ENCODE measurements around the gene SCTR.

The SCTR gene

DNA sequence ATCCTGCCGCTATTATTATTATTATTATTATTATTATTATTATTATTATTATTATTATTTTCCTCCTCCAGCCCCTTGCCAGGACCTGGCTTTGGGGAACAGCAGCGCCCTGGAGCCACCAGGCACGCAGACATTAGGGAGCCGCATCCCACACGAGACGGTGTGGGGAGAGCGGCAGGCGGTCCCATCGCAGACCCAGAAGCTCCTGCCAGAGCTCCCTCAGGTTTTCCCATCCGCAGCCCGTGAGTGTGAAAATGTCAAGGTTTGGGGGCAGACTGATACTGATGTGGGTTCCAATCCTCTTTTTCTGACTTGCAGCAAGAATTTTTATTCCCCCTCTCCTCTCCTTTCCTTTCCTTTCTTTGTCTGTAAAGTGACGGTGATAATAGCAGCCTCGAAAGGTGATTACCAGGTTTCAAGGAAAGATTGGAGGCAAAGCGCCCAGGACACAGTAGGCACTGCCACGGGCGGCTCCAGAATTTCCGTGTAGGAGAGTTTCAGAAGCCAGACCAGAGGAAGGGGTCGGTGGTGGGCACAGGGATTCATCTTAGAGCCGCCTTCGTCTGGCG is 816 bp downstream of the SCTR start:
- no peak for DNase-seq (ENCODE audit: low read depth)

DNA sequence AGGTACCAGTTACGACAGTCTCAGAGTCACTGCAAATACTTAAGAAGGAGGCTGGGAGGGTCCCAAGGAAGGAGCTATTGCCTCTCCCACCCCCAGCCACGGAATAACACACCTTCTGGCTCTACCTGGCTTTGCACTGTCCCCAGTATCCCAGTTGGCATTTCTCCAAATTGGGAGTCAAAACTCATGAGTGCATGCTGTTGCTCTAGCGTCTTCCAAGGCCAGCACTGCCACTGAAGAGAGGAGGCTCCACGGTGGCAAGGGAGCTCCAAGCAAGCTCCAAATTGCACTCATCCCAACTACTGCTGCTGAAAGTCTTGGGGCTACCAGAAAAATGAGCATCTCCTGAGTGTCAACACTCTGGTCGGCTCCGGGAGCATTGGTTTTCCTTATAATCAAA is 1.6 kb downstream of the SCTR start:
- DNase-seq (ENCODE audit: low read depth) = no peak

DNA sequence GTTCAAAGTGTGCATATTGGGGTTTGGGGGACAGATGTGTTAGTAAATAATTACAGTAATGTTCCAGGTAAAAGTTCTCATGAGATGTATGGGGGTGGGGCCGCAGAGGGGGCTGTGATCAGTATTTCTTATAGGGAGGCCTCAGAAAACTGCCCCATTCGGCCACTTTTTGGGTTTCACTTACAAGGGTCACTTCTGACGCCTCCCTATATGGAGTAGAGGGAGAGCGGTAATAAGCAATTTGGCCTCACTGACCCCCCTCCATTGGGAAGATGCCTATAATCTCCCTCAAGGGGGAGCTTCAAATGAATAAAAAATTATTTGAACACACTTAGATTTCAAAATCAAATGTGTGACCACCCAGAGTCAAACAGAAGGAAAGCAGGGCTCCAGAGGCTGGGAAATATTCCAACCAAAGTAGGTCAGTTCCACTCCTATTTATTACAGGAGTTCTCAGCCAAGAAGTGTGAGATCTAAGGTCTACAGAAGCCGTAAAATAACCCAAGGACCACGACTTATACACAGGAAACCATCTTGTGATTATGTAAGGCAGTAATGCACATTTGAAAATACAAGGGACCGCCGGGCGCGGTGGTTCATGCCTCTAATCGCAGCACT is 2.7 kb downstream of the SCTR start:
- no peak for DNase-seq (ENCODE audit: low read depth)

DNA sequence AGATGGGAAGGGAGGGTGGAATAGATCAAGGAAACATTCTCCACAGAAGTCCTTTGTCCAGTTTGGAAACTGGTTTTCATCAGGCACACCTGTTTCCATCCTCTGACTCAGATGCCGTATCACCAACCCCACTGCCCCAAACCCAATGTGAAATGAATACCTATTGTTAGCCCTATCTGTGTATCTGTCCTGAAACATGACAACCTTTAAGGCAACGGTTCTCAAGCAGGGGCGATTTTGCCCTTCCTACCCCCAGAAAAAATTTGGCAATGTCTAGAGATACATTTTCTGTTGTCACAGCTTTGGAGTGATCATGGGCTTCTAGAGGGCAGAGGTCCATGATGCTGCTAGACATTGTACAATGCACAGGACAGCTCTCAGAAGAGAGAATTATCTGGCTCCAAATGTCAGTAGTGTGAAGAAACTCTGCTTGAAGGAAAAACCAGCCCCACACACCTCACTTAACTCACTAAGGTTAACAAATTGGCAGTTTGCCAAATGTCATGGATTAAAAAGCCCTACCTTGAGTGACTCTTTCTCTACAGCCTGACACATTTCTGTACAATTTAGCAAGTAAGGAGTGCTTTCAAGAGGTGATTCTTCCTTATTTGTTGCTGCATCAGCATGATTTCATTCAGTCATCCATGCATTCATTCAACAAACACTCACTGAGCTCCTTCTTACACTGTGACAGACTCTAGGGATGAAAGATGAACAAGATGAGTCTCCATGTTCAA is 3.4 kb downstream of the SCTR start:
- DNase-seq (ENCODE audit: low read depth) = no peak

DNA sequence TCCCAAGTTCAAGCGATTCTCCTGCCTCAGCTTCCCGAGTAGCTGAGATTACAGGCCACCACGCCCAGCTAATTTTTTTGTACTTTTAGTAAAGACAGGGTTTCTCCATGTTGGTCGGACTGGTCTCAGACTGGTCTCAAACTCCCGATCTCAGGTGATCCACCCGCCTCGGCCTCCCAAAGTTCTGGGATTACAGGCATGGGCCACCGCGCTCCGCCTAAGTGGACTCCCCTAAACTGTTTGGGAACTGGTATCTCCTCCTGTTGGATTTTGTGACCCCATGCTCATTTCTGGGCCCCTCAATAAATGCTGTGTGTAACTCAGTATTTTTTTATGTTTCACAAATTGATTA is 5.2 kb downstream of the SCTR start:
- DNase-seq (ENCODE audit: low read depth) = no peak

DNA sequence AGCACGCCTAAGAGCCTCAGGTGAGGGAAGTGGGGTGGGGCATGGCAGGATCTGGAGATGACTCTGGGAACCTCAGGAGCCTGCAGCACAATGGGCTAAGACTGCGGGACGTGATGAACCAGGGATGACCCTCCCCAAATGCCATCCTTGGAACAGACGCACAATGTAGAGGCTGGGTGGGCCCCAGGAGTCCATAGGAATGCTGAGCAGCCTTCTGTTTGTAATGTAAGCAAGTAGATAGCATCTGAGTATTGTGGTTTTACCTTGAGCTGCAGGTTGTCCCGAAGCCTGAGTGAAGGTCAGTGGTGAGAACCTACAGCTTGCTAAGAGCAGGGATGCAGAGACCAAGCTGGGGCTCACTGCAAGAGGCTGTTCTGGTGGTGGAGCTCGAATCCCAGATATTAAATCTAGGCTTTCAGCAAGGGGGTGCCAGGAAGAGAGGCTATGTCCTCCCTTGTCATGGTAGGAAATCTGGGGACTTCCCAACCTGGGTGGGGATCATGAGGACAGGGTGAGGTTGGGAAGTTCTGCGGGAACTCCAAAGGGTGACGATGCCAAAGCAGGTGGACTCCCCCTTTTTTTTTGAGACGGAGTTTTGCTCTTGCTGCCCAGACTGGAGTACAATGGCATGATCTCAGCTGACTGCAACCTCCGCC is 5.8 kb downstream of the SCTR start:
- no peak for DNase-seq (ENCODE audit: low read depth)

DNA sequence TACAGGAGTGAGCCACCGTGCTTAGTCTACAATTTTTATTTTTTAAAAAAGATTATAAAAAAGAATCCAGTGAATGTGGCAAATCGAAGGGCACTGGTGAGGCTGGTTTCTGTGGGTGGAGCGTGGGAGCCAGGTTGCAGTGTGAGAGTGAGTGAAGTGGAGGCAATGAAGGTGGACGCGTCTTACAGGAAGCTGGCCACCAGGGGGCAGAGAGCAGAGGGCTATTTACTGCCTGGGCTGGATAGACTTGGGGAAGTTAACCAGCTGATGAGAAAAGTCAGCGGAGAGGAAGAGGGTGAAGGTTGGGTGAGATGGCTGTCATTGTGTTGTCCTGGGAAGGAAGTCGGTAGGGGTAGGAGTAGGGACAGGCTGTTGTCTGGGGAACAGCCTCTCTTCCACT is 6.8 kb downstream of the SCTR start:
- DNase-seq (ENCODE audit: low read depth) = peak; percentile 6

DNA sequence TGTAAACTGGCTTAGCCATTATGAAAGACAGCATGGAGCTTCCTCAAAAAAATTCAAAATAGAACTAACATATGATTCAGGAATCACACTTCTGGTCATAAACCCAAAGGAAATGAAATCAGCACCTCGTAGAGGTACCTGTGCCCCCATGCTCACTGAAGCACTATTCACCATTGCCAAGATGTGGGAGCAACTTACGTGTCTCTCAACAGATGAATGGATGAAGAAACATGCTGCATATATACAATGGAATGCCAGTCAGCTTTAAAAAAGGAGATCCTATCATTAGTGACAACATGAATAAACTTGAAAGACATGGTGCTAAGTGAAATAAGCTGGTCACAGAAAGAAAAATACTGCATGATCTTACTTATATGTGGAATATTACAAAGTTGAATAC is 8.2 kb downstream of the SCTR start:
- DNase-seq (ENCODE audit: low read depth) = no peak

DNA sequence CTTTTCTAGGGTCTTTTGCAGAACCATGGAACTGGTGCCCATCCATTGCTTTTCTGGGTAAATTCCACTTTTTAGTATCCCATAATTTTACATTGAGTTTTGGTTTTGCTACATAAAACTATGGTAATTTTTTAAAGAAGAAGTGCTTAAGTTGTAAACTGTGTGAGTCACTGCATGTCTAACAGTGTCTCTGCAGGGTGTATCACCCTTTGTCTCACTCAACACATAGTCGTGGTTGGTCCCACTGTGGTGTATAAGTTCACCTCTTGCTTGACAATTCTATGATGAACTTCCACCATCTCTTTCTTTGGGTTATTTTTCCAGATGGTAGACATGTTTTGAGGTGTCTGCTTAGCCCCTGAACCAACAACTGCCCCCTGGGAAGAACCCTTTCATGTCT is 10.5 kb downstream of the SCTR start:
- no peak for DNase-seq (ENCODE audit: low read depth)

DNA sequence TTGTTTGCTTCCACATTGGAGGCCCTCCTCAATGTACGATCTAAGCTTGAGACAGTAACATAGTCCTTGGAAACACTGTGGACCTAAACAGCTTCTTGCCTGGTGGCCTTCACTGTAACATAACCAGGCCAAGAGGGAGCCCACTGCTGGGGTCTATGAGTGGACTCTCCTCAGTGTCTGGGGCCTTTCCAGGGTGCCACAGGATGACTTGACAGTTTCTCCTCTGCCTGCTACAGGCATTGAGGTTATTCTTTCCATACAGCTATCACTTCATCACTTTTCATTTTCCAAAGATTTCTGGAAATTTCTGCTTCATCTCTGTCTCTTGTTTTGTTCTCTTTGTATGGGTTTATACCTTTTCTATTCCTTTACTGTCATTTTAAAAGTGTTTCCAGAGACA is 11.3 kb downstream of the SCTR start:
- no peak for DNase-seq (ENCODE audit: low read depth)

DNA sequence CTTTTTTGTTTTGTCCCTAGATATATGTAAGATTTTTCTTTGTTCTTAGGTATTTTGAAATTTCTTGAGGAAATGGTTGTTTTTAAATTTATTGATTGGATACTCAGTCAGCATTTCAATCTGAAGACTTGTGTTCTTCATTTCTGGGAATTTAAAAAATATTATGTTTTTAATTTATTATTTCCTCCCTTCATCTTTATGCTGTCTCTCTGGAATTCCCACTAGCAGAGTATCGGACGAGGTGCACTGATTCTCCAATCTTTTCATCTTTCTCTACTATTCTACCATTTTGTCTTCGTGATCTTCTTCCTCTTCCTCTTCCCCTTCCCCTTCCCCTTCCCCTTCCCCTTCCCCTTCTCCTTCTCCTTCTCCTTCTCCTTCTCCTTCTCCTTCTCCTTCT is 12.3 kb downstream of the SCTR start:
- DNase-seq (ENCODE audit: low read depth) = no peak

DNA sequence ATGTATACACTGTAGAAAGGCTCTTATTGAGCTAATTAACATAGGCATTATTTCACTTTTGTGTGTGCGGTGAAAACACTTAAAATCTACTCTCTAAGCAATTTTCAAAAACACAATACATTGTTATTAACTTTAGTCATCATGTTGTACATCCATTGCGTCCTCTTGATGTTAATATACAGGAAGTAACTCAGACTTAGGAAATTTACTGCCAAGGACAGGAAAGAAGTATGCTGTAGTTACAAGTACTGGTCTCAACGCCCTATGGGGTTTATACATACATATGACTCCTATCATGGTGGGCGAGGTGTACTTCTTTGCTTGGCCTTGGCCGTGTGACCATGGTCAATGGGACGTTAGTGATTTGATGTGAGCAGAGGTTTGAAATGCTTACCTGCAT is 15.5 kb downstream of the SCTR start:
- no peak for DNase-seq (ENCODE audit: low read depth)

DNA sequence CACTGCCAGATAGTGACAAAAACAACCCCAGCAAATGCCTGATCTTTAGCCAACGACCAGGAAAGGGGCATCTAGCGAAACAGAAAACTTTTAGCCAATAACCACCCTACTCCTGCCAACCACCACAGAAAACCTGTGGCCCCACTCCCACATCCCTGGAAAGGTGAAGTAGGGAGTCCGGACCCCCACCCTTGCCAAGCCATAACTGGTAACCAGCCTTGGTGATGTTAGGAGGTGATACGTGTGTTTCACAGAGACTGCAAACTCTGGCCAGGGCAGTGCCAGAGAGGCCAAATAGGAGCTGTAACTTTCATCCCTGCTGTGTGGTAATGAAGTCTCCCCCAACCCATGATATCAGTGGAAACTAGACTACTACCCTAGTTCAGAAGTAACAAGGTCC is 27.6 kb downstream of the SCTR start:
- DNase-seq (ENCODE audit: low read depth) = no peak

DNA sequence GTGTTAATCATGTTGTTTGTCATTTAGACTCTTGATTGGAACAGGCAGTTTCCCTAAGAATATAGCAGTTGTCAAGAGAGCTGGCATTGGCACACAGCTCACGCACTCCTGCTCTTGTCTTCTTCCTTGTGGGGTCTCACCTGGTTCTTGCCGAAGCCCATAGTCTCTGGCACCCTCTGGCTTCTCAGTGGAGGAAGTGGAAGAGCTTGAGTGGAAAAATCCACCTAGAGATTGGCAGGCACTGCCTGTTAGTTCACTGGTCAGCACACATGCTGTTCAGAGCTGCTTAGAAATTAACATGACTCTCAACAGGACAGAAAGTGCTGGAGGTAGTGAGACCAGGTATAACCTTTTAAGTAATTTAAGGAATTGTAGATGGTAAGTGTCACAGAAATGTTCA is 28.3 kb downstream of the SCTR start:
- DNase-seq (ENCODE audit: low read depth) = no peak

DNA sequence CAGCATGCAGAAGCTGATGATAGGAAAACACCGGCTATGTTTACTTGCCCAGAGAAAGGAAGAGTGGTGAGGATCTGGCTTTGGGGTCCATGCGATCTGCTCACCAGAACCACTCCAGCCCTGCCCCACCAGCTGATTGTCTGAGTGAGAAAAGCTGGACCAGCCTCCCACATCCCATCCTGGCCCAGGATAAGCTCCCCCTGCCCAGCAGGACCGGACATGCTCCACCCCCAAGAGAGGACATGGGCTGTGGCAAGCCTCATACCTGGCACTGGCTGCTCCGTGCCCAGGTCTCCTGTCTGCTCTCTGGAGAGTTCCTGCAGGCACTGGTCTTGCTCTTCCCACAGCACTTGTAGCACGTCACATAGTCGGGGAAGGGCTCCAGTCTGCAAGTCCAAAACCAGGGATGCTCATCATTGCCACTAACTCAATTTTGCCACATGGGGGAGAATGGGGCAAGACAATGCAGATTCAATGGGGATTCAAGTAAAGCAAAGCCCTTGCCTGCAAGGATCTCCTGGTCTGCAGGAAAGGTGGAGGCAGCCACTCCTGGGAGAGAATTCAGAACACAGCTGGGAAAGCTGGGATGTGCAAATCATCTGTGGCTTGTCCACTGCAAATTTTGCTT is 30.0 kb downstream of the SCTR start:
- DNase-seq (ENCODE audit: low read depth) = no peak

DNA sequence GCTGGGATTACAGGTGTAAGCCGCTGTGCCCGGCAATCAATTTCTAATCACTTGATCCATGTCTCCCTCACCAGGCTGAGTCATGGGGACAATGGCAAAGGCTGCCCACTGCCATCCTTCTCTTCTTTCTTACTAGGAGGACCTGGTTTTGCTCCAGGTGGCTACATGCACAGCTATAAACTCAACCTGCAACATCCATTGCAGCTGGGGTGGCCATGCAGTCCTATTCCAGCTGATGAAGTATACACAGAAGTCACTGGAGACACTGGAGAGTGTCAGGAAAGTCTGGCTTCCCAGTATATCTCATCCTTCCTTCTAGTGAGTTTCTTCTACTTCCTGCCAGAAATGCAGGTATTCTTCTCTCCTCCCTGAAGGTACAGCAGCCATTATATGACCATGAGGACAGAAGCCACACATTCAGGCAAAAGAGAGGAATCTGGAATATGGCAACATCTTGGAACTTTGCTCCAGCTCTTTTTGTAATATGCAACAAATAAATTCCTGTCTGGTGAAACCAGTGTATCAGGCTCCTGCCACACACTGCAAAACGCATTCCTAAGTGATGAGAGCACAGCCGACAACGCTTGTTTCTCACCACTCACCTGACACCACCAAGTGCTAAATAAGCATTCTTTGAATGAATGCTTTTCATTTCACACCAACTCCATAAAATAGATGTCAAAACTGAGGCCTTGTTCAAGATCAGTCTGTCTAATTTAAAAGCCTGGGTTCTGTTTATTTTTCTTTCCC is 32.3 kb downstream of the SCTR start:
- DNase-seq (ENCODE audit: low read depth) = no peak

DNA sequence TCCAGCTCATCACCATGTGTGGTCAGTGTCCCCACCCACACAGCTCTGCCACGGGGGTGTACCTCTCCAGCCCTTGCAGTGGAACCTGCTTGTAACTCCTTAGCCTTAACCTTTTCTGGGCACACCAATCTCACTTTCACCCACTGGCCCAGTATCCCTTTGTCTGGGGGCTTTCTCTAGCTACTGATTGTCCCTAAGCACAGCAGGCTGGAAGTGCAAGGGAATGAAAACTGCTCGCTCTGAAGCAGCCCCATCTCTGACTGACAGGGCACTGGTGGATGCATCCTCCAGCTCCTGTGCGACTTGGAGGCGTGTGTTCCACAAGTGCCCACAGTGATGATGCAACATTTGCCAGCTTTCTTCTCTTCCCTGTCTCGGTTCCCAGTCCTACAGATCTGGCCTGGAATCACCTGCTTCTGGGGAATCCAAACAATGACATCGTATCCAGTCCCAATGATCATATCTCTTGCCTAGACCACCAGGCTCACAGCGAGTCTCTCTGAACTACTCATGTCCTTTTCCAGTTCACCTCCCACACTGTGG is 33.6 kb downstream of the SCTR start:
- no peak for DNase-seq (ENCODE audit: low read depth)

DNA sequence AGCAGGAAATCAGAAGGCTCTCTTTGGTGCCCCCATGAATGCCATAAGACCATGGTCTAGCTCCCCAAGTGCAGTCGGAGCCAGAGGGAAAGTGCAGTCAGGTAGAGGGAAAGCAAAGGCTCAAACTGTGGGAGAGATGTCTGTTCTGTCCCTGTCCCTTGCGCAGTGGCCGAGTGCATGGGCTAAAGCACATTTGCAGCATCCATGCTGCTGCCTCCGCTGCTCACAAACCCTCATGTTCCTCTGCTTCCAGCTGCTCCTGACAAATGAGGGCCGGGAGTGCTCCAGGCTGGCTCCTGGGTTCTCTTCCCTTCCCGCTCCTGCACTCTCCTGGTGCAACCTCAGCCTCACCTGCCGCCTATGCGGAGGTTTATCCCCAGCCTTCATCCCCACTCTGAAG is 34.2 kb downstream of the SCTR start:
- no peak for DNase-seq (ENCODE audit: low read depth)

DNA sequence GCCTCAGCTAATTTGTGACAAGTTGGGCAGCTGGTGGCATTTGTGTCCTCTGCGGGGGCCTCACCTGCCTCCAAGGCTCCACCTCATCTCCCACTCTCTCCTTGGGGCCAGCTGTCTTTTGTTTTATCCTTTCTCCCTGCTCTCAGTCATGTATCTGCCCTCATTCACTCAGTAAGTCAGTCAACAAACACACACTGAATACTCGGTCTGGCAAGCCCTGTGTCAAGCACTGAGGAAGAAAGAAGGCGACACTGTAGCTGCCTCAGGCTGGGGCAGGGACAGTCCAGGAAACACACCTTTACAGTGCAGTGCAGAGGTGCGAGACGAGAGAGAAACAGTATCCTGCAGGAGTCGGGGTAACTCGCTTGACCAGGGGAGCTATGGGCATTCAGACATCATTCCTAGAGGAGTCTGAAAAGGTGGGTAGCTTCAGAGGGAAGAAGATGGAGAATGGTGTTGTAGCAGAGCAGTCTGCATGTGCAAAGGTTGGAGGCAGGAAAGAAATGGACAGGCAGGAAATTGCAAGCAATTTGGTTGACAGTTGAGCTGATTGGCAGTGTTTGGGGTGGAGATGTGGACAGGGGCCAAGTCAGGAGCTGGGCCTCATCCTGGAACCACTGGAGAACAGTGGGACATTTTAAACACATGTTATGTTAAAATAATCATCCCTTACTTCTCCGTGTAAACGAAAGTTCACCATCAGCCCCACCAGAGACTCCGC is 34.9 kb downstream of the SCTR start:
- DNase-seq (ENCODE audit: low read depth) = no peak

DNA sequence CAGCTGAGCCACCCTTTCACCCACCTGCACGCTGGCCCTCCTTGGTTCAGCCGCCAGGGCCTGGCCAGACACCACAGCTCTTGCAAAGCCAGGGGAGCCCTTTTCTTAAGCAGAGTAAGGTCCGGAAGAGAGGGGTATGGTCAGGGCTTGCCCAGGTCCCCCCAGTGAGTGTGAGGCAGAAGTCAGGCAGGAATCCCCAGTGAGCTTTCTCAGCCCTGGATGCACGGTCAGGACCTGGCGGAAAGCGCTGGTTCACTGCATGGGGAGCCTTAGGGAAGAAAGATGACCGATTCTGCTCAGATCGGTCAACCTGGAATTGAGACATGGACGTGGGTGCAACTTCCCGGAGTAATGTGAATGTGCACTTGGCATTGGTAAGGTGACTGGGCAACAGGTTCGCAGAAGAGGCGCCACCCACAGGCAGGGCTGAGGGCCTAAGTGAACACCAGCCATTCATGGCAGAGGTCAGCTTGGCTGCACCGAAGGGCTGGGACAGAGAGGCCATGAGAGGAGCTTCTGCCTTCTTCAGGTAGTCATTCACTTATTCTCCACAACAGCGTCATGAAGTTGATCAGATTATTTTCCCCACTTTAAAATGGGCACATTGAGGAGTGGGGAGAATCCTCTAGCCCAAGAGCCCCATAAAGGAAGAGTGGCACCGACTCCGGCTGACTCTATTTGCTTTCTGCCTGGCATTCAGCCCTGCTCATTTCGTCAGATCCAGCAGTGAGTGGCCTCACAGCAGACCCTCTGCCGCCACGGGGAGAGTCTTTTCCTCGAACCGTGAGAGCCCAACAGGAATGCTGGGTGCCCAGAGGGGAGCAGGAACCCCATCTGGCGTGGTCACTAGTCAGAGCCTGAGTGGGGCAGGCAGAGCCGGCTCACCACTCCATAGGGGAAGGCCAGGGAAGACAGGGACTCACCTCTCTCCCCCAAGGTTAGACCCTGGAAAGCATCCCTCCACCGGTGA is 35.8 kb downstream of the SCTR start:
- no peak for DNase-seq (ENCODE audit: low read depth)

All from activated gamma-delta T cell treated with anti-CD3 and anti-CD28 coated beads, Interleukin-2, amount 50 U/mL, for 16 hours (primary cell).